ENCODE results near the gene RBMX2.
"Not testable (repeated sequence)": the region's sequence is repeated elsewhere in the genome, so short reads cannot be mapped to it uniquely, and the experiment has no call there.

Gene RBMX2, protein sequence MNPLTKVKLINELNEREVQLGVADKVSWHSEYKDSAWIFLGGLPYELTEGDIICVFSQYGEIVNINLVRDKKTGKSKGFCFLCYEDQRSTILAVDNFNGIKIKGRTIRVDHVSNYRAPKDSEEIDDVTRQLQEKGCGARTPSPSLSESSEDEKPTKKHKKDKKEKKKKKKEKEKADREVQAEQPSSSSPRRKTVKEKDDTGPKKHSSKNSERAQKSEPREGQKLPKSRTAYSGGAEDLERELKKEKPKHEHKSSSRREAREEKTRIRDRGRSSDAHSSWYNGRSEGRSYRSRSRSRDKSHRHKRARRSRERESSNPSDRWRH

DNA sequence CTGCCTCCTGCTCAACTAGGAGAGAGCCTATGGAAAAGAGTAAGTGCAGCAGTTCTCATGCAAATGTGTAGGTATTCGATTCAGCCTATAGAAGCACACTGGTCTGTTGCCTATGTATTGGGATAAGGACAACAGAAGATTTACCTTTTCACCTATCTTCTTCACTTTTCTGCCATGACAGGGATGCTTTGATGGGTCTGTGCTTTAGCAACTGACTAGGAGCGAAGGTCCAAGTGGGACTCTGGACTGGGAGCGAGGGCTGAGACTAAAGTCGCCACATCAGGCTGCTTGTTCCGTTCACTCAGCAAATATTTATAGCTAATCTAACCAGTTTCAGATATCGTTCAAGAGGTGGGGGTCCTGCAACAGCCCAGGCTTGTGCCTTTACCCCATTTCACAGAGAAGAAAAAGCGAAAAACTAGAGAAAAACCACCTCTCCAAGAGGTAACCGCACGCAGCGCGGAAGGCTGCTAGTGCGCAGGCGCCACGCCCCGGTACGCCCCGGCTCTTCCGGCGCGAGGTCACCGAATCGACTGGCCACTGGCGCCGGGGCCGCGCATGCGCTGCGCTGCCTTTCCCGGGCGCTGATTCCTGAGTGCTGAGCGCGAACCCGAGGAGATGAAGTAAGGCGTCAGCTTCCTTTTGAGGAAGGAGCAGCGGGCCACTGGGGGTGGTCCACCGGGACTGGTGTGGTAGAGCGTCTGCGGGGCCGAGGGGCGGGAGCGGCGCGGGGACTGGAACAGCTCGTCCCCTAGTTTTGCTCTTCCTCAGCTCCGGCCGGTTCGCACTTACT is at the start of gene RBMX2:
Gene RBMX2 (plus strand): TSS at position 573 of the 793 bp plus-strand sequence. CDS start 46 bp downstream, at position 619.
- DNase-seq, result peak; percentile 44 to 50

DNA sequence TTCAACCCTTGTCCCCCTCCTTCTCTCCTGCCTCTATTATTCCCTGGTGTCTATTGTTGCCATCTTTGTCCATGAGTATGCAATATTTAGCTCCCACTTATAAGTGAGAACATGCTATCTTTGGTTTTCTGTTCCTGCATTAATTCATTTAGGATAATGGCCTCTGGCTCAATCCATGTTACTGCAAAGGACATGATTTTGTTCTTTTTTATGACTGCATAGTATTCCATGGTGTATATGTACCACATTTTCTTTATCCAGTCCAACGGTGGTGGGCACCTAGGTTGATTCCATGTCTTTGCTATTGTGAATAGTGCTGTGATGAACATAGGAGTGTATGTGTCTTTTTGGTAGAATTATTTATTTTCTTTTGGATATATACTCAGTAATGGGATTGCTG is 49.7 kb upstream of the RBMX2 start:
- DNase-seq, result not testable (repeated sequence)

DNA sequence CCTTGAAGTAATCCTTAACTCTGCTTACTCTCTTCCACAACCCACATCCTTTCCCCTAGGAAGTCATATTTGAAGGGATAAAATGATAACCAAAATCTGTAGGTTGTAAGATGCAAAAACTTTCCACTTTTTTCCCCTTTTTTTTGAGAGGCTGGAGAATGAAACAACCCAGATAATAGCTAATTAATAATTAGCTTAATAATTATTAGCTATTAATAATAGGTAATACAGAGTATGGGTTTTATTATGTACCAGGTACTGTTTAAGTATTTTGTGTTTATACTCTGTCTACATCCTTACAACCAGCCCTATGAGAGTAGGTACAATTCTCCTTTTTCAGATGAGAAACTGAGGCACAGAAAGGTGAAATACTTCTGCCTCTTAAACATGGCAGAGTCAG is 25.7 kb upstream of the RBMX2 start:
- DNase-seq, result no peak

DNA sequence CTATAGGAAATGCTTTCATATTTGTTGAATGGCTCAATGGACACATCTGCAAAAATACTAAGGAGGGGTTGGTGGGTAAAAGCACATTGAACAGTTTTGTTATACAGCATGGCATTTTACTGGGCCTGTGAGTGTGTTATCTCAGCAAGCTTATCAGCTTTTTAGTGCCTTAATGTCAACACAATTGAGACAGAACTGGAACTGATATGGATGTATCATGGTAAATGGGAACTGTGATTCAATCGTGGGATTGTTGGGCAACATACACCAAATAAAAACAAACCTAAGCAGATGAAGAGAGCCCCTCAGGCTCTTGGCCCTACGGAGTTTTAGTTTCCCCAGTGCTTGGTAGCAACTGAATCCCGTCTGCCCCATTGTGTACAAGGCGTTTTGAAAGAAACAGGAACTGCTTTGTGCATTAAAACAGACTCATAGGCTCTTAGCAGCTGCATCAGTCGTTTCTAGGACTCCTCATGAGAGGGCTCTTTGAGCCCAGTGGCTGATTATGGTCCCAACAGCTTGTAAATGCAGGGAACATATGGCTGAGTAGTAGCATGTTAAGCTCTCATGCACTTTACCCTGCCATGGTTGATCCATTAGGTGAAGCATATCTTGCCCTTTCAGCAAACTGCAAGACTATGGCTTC is 23.6 kb upstream of the RBMX2 start:
- DNase-seq, result no peak

DNA sequence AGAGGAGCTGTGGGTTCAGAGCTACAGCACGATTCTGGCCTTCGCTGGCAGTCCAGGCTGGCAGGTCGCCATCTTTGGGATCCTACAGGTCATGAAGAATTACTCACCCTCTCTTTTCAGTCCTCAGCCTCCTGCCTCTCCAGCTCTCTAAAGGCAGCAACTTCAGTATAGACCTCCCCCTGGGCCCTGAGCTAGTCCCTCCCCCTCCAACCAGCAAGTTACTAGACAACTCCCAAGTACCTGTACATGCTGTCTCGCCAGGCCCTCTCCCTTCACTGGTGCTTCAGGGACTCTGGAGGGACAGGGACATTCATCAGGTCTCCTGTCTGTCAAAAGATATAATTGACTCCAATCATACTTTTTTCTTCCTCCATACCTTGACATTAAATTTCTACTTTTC is 16.3 kb upstream of the RBMX2 start, which contains the start of gene GPR119:
Gene GPR119 (minus strand): TSS at position 155 of the 400 bp plus-strand sequence. CDS start 227 bp downstream, outside the sequence.
- no peak for DNase-seq

DNA sequence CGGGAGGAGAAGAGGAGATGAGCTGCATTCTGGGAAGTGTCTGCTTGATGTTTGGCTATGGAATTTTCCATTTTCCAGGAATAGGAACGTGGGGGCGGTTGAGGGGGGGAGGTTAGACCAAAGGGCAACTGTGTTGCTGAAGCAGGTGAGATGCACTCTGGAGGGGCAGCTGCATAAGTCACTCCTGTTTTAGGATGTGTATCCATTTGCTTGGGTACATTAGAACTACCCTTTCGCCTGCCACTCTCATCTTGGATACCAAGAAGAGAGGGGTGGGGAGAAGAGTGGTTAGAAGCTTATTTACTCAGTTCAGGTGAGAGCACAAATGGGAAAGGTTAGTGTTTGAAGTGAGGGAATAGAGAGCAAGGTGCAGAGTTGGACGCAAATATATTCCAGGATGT is 15.4 kb upstream of the RBMX2 start:
- no peak for DNase-seq

DNA sequence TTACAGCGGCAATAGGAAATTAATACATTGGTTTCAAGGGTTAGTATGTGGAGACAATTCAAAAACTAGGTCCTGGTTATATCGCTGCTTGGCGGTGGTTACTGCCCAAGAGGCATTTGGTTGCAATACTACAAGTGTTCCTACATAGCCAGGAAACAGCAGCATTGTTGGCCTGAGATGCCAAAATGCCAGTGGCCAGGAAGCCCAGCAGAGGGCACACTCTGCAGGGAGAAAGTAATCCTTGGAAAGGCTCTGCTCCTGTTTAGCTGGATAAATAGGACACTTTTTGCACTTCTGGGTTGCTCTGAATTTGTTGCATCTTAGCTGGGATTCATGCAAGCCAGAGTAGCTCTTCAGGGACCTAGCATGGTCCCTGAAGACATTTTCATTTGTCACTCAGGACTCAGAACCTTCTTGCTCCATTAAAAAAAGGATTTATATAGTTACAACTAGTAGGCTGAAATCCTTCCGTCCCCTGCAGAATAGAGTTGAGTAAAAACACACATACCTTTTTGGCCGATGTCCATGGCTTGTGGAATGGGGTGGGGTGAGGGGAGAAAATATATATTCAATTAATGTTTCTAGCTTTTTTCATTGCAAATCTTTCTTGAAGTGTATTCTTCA is 8.2 kb upstream of the RBMX2 start:
- peak; percentile 30 to 37 for DNase-seq

DNA sequence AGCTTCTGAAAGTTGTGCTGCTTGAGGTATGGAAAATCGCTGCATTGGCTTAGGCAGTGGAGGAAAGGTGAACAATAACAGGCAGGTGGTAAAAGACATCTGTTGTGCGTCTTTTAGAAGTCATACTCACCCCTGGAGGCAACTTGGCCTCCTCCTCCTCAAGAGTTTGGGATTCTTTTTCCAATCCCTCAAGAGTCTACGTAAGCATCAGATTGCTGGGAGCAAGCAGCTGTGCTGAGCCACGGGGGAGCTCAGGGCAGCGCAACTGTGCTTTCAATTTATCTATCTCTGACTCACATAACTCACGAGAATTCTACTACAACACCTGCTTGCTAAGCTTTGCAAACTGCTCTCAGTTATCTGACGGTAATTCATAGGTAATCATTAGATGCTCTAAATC is 6.4 kb upstream of the RBMX2 start:
- DNase-seq, result no peak

DNA sequence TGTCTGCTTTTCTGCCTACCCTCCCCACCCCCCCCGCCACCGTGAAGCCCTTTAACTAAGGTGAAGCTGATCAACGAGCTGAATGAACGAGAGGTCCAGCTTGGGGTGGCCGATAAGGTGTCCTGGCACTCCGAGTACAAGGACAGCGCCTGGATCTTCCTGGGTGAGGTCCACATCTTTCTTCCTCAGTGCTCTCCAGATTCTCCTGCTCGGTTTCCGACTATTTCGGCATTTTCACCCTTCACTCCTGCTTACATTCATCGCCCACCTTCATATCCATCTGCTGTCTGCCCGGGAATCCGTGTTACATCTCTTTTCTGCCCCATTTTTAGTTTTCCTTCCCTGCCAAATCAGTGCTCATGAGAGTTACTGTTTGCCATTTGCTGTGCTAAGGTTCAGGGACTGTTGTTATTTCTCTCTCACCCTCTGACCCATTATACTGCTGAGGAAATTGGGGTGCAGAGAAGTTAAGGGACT is 459 bp downstream of the RBMX2 start:
- no peak for DNase-seq

DNA sequence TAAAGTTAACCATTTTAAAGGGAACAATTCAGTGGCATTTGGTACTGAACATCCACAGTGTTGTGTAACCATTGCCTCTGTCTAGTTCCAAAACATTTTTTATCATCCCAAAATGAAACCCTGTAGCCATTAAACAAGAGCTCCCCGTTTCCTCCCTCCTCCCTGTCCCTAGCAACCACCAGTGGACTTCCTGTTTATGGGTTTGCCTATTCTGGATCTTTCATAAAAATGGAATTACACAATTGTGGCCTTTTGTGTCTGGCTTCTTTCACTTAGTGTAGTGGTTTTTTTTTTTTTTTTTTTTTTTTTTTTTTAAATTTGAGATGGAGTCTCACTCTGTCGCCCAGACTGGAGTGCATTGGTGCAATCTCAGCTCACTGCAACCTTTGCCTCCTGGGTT is 11.6 kb downstream of the RBMX2 start:
- DNase-seq, result peak; percentile 24 to 26

DNA sequence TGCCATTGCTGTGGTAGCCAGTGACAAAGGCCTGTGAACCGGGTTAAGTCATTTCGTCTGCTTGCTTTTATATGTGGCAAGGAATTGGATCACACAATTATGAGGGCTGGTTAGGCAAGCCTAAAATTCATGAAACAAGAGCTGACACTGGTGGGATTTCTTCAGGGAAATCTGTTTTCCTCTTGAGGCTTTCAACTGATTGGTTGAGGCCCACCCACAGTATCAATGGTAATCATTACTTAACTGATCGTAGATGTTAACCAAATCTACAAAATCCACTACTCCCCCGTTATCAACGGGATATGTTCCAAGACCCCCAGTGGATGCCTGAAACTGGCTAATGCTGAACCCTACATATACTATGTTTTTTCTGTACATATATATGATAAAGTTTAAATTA is 13.0 kb downstream of the RBMX2 start:
- no peak for DNase-seq

DNA sequence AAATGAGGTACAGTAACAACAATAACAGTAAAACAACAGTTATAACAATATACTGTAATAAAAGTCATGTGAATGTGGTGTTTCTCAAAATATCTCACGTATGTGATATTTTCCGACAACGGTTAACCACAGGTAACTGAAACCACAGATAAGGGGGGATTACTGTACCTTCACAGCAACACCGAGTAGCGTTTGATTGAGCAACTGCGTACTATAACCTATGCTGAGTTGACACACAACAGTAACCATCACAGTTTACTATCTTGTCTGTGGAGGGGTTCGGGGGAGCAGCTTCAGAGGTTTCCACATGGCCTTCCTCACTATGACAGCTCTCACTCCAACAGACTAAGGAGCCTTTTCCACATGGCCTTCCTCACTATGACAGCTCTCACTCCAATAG is 13.4 kb downstream of the RBMX2 start:
- no peak for DNase-seq

DNA sequence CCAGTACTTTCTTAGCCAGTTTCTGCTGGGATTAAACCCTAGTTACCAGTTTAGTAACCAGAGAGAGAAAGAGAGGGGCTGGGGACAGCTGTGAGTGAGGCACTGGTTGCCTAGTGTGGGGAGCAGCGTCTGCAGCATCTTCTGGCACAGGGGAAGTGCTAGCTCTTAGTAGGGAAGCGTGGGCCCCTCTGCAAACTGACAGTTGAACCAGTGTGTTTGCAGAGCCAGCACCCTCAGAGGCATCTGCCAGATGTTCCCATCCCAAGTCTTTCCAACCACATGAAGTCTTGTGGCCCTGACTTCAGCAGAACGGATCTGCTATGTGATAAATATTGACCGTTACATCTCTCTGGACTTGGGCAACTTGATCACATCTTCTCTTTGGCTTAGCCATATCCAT is 15.0 kb downstream of the RBMX2 start:
- DNase-seq, result peak; percentile 55 to 65

DNA sequence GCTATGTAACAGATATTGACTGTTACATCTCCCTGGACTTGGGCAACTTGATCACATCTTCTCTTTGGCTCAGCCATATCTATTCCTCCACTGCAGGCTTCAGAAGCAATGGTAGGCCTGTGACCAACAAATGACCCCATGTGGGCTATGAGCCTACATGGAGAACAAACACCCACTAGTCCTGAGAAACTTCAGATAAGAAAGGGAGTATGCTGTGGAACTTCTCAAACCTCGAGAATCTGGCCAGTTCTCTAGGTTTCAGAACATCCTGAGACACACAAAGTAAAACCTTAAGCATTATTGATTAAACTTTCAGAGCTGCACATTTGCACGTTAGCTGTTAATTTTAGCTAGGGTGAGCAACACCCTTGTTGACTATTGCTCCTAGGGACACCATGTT is 16.3 kb downstream of the RBMX2 start:
- no peak for DNase-seq

DNA sequence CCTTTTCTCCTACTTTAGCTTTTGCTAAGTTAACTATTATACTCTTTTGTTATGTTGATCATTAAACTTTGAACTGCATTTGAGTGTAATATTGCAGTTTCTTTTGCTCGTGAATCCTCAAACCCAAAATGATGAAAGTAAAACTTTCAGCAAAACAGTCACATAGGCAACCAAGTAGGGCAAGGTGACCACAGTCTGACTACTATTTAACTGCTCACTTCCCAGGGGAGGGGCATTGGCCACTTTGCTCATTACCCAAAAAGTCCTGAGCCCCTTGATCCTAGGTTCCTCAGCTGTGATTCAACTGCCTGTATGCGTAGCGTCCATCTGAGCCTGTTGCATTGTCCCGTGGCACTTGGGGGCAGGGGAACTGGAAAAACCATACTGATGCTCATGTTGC is 17.0 kb downstream of the RBMX2 start:
- no peak for DNase-seq

DNA sequence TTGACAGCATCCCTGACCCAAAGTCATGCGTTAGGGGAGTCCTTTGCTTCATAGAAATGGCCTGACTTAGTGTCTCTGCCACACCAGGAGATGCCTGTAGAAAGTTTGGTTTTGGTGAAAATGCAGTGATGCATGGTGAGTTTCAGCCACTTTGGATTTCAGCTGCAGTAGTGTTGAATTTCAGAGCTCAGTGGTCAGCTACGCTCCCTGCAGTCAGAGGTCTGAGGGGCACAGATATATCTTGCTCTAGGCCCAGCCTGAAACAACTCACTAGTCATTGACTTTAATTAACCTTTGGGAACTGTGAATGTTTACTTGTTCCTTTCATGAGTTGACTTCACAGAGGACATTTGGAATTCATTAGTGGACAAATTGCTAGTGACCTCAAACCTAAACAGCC is 17.5 kb downstream of the RBMX2 start:
- DNase-seq, result no peak

DNA sequence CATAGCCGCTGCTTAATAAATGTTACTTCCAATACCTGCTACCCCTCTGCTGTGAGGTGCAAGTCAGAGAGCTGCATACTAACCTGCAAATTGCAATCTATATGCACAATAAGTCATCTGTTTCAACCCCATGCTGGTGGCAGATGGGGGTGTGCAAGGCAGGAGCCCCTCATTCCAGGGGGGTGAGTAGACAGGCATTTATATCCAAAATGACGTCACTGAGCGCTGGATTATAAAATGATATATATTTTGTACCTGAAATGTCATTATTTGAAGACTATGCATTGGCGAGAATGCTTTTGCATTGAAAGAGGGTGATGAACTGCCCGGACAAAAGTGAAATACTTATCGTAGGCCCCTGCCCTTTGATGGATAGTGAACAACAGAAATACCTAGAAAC is 24.7 kb downstream of the RBMX2 start:
- DNase-seq, result no peak

DNA sequence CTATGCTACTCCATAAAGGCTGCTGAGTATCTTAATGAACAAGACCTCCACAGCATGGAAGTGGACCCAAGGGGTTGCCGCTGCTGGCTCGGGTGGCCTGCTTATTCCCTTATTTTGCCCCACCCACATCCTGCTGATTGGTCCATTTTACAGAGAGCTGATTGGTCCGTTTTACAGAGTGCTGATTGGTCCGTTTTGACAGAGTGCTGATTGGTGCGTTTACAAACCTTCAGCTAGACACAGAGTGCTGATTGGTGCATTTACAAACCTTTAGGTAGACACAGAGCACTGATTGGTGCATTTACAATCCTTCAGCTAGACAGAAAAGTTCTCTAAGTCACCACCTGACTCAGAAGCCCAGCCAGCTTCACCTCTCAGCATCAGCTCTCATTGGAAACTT is 27.4 kb downstream of the RBMX2 start:
- DNase-seq, result not testable (repeated sequence)

DNA sequence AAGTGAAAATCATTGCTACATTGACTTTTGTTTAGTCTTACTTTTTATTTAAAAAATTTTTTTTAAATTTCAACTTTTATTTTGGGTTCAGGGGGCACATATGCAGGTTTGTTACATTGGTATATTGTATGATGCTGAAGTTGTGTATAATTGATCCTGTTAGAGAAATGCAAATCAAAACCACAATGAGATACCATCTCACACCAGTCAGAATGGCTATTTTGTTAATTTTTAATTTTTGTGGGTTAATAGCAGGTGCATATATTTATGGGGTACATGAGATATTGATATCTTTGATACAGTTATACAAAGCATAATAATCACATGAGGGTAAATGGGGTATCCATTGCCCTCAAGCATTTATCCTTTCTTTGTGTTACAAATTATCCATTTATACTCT is 34.1 kb downstream of the RBMX2 start:
- no peak for DNase-seq

DNA sequence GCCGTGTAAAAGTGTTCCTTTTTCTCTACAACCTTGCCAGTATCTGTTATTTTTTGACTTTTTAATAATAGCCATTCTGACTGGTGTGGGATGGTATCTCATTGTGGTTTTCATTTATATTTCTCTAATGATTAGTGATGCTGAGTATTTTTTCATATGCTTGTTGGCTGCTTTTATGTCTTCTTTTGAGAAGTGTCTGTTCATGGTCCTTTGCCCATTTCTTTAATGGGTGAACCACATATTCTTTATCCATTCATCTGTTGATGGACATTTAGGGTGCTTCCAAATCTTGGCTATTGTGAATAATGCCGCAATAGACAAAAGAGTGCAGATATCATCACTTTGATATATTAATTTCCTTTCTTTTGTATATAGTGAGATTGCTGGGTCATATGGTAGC is 36.2 kb downstream of the RBMX2 start:
- not testable (repeated sequence) for DNase-seq

DNA sequence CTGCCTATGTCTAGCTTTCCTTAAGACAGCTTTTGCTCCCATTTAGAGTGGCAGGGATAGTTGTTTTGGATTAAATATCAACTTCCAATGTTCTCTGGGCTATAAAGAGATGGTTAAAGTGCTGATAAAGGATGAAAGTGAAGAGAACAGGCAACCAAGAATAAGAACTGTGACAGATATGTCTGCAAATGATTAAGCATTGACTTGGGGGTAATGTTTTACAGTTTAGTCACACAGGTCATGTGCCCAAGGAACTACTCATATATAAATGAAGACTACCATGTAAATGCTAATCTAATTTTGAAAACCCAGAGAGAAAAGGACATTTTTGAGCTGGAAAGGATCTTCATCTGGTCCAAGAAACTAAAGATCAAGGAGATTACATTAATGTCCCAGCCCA is 42.1 kb downstream of the RBMX2 start:
- no peak for DNase-seq

DNA sequence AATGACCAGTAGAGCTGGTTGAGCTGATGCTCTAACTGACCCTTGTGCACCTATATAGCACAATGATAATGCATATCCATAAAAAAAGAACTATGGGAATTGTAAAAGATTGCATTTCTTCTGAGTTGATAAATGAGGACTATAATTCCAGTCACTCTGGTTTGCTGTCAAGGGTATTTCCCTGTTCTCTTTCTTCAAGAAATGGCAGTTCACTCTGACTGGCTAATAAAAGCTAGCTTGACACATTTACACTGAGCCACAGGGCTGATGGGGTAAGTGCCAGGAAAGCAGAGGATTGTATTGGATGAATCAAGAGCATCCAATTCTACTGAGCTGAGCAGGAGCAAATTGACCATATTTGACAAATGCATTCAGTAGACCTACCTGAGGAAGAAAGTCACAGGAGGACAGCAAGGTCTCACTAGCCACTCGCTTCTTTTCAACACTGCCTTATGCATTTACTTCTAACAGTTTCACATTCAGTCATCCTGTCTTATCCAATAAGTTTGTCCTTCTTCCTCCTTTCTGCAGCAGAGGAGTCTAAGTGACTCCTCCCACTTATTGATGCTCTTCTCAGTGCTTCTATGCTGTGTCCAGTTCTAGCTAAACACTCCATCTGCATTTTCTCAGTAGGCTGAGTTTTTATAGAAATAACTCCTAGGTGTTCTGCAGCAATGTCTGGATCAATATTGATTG is 43.0 kb downstream of the RBMX2 start:
- DNase-seq, result no peak

DNA sequence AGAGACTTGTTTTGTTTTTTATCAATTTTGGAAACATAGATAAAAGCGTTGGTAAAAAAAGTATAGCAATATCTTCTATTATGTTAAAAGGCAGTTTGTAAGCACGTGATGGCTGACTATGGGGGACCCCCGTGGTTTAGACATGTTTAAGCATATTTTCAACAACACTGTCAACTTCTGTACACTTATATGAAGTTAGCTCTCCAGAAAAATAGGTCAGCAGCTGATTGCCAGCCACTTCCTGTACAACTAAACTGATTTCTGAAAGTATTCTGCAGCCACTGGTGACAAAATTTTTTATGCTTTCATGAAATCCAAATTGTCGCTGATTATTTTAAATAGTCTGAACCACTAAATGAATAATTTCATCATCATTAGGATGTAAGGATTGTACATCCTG is 45.2 kb downstream of the RBMX2 start:
- DNase-seq, result no peak

Data from Kasumi-1 (cell line).